ENCODE results near the gene GNG2.

DNA sequence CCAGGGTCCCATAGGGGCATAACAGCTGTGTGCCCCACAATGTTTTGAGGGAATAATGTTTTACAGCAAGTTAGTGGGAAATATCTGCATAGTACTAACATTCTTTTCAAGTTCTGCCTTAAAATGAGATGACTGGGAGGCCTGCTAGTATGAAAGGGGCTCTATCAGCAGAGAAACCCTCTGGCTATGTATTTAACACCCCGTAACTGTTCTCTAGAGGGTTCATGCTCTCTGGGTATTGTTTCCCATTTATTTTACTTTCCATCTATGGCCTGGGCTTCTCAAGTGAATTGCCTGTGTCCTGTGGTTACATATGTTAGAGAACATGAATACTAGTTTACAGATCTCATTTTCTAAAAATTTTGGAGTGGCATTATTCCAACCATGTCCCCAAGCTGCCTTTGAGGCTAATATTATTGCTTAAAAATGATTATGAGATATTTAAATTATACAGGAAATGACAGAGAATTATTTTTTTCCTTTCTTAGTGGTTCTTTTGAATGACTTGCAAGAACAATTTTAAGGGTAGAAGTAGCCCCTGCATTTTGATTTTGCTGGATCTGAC, 37.5 kb downstream of the GNG2 start:
- TF ChIP-seq, protein P1, sequence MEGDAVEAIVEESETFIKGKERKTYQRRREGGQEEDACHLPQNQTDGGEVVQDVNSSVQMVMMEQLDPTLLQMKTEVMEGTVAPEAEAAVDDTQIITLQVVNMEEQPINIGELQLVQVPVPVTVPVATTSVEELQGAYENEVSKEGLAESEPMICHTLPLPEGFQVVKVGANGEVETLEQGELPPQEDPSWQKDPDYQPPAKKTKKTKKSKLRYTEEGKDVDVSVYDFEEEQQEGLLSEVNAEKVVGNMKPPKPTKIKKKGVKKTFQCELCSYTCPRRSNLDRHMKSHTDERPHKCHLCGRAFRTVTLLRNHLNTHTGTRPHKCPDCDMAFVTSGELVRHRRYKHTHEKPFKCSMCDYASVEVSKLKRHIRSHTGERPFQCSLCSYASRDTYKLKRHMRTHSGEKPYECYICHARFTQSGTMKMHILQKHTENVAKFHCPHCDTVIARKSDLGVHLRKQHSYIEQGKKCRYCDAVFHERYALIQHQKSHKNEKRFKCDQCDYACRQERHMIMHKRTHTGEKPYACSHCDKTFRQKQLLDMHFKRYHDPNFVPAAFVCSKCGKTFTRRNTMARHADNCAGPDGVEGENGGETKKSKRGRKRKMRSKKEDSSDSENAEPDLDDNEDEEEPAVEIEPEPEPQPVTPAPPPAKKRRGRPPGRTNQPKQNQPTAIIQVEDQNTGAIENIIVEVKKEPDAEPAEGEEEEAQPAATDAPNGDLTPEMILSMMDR (IDR thresholded peaks at IDR 0.05; ENCODE audit: insufficient read depth, low read length, poor library complexity, severe bottlenecking) = no peak
- no peak for TF ChIP-seq EZH2phosphoT487 (conservative IDR thresholded peaks at IDR 0.05; ENCODE audit: low read length)
